AG04449 (cell line): Measurements from ENCODE around the gene PCDH20.
"Not testable (repeated sequence)": the region's sequence is repeated elsewhere in the genome, so short reads cannot be mapped to it uniquely, and the experiment has no call there.

Experiments
- CTCF ChIA-PET: fragments of 350-600 bp; formaldehyde crosslinking; extraction: SDS; loops from one replicate; lab custom pipeline; 2021; ENCODE audit warnings: antibody characterized with exemption; lab: Yijun Ruan, JAX
- POLR2A ChIA-PET: fragments of 400-600, 350-600 bp; formaldehyde crosslinking; extraction: SDS; loops from one replicate; lab custom pipeline; 2020; ENCODE audit warnings: antibody characterized with exemption, inconsistent platforms; lab: Yijun Ruan, JAX
- DNase-seq: peaks from one replicate; pipeline ENCODE4 v3.0.0-alpha.2; 2010; ENCODE audit warnings: low read depth, low spot score
- H3K4me3 ChIP-seq: 2 replicates; pipeline ENCODE4 v1.5.1; 2011; ENCODE audit warnings: low read depth, mild to moderate bottlenecking, control low read depth, low read length
- CTCF ChIP-seq: IDR thresholded peaks from one replicate; pipeline ENCODE4 v1.5.1; 2011; ENCODE audit warnings: mild to moderate bottlenecking, moderate library complexity, low read length, control low read depth, inconsistent platforms; ENCODE audit not compliant: insufficient read depth; ENCODE audit errors: missing control alignments

The PCDH20 gene

GRCh38 chr13:61408571-61408970 is 7.1 kb downstream of the PCDH20 start:
- ChIA-PET CTCF (no interaction called here), POLR2A (no interaction called here)
- TF ChIP-seq CTCF: no peak
- H3K4me3 ChIP-seq: no peak overlapping the region
- no peak for DNase-seq

- TF ChIP-seq CTCF: no peak
- ChIA-PET POLR2A (no interaction called here), CTCF (no interaction called here)
- DNase-seq: no peak
- no peak overlapping the region for H3K4me3 ChIP-seq
Measured at GRCh38 chr13:61406275-61406674, 9.4 kb downstream of the PCDH20 start.

- DNase-seq: no peak
- POLR2A ChIA-PET: no interaction called here
- CTCF ChIA-PET: no interaction called here
- TF ChIP-seq CTCF: no peak
- H3K4me3 ChIP-seq: no peak overlapping the region
Measured at GRCh38 chr13:61396121-61396520, 19.5 kb downstream of the PCDH20 start.

GRCh38 chr13:61391426-61391825 is 24.2 kb downstream of the PCDH20 start:
- TF ChIP-seq CTCF: no peak
- no peak for DNase-seq
- no peak overlapping the region for H3K4me3 ChIP-seq
- ChIA-PET POLR2A (no interaction called here), CTCF (no interaction called here)

- no peak for DNase-seq
- POLR2A ChIA-PET: no interaction called here
- H3K4me3 ChIP-seq: no peak overlapping the region
- CTCF ChIA-PET: no interaction called here
- no peak for TF ChIP-seq CTCF
Measured at GRCh38 chr13:61387694-61388093, 28.0 kb downstream of the PCDH20 start.

- no peak for TF ChIP-seq CTCF
- POLR2A ChIA-PET: no interaction called here
- CTCF ChIA-PET: no interaction called here
- no peak for DNase-seq
- H3K4me3 ChIP-seq: no peak overlapping the region
Measured at GRCh38 chr13:61383111-61383510, 32.5 kb downstream of the PCDH20 start.

- no peak for TF ChIP-seq CTCF
- no peak for DNase-seq
- no peak overlapping the region for H3K4me3 ChIP-seq
- ChIA-PET POLR2A (no interaction called here), CTCF (no interaction called here)
Measured at GRCh38 chr13:61370520-61370919, 45.1 kb downstream of the PCDH20 start.

- CTCF ChIA-PET, POLR2A ChIA-PET, H3K4me3 ChIP-seq, DNase-seq: not testable (repeated sequence)
Measured at GRCh38 chr13:61364690-61365089, 51.0 kb downstream of the PCDH20 start.
